GM18868 (cell line): ENCODE results near the gene FAM180B.

Source experiments
- ATAC-seq: cut with Tn5 transposase; IDR thresholded peaks from one replicate; pipeline ENCODE4 v1.9.1; 2021; ENCODE audit warnings: mild to moderate bottlenecking, moderate library complexity; ENCODE audit not compliant: unreplicated experiment

The FAM180B gene

GRCh38 chr11:47566149-47566698 is 20.3 kb upstream of the FAM180B start:
- ATAC-seq = no peak

- no peak for ATAC-seq
Measured at GRCh38 chr11:47569646-47570045, 16.8 kb upstream of the FAM180B start.

GRCh38 chr11:47570651-47571356 is 15.7 kb upstream of the FAM180B start:
- no peak for ATAC-seq

- no peak for ATAC-seq
Measured at GRCh38 chr11:47571357-47571729, 15.1 kb upstream of the FAM180B start.

GRCh38 chr11:47571895-47572294 is 14.6 kb upstream of the FAM180B start:
- no peak for ATAC-seq

GRCh38 chr11:47572715-47573255 is 13.7 kb upstream of the FAM180B start:
- no peak for ATAC-seq

- ATAC-seq = no peak
Measured at GRCh38 chr11:47573321-47573720, 13.2 kb upstream of the FAM180B start.

- ATAC-seq = no peak
Measured at GRCh38 chr11:47577460-47578041, 8.9 kb upstream of the FAM180B start.

GRCh38 chr11:47578524-47579494 is 7.7 kb upstream of the FAM180B start, which contains the start of the genes KBTBD4 and NDUFS3:
Gene KBTBD4, minus strand, starts transcription at chr11:47578970. Its CDS starts 19 bp downstream, at chr11:47578951.
Gene NDUFS3, plus strand, starts transcription at chr11:47579074. Its CDS starts 18 bp downstream, at chr11:47579092.
- ATAC-seq = peak; percentile 94

- no peak for ATAC-seq
Measured at GRCh38 chr11:47583844-47584243, 2.6 kb upstream of the FAM180B start.

- no peak for ATAC-seq
Measured at GRCh38 chr11:47587039-47587716, 700 bp downstream of the FAM180B start.

GRCh38 chr11:47587723-47588326 is 1.3 kb downstream of the FAM180B start:
- no peak for ATAC-seq

GRCh38 chr11:47589118-47589517 is 2.6 kb downstream of the FAM180B start:
- no peak for ATAC-seq

- no peak for ATAC-seq
Measured at GRCh38 chr11:47589584-47589976, 3.1 kb downstream of the FAM180B start.

- no peak for ATAC-seq
Measured at GRCh38 chr11:47589977-47590861, 3.7 kb downstream of the FAM180B start.

- no peak for ATAC-seq
Measured at GRCh38 chr11:47591764-47592163, 5.3 kb downstream of the FAM180B start.

GRCh38 chr11:47592251-47592650 is 5.8 kb downstream of the FAM180B start:
- ATAC-seq = no peak

- ATAC-seq = no peak
Measured at GRCh38 chr11:47592970-47593369, 6.5 kb downstream of the FAM180B start.

GRCh38 chr11:47593492-47593933 is 7.0 kb downstream of the FAM180B start:
- no peak for ATAC-seq
